ENCODE results near the gene ABCF3. TPM values are rescaled to one million over a fixed set of nuclear protein-coding genes. Genes with fewer than 3 reads are reported as not detected.

ABCF3 gene
- total RNA-seq, 4 donors from 2014 or later, result 94.7 to 136 (median 125) TPM

- H3K4me1 ChIP-seq, result peaks cover 0 to 5% (median 0%) of the 10 kb centered on the region in 4 donors
- H3K9me3 ChIP-seq, result no peaks in the 10 kb centered on the region
- H3K36me3 ChIP-seq, result peaks cover 0 to 70% (median 0%) of the 10 kb centered on the region in 3 donors
- no peak for TF ChIP-seq CTCF (IDR thresholded peaks at IDR 0.05)
- TF ChIP-seq POLR2A (IDR thresholded peaks at IDR 0.05), result no peak
- H3K27me3 ChIP-seq, result no peaks in the 10 kb centered on the region
- no peak overlapping the region for H3K27ac ChIP-seq
- no peak for DNase-seq
- no peak overlapping the region for H3K4me3 ChIP-seq
Measured at GRCh38 chr3:184169896-184170875, 15.8 kb upstream of the ABCF3 start.

GRCh38 chr3:184171562-184171961 lies 14.4 kb upstream of the ABCF3 start:
- no peak overlapping the region for H3K27ac ChIP-seq
- DNase-seq, result no peak
- no peak for TF ChIP-seq POLR2A (IDR thresholded peaks at IDR 0.05)
- no peak overlapping the region for H3K4me3 ChIP-seq
- peaks cover 0 to 56% (median 0%) of the 10 kb centered on the region in 3 donors for H3K36me3 ChIP-seq
- peaks cover 0 to 17% (median 10%) of the 10 kb centered on the region in 4 donors for H3K4me1 ChIP-seq
- no peaks in the 10 kb centered on the region for H3K27me3 ChIP-seq
- H3K9me3 ChIP-seq, result no peaks in the 10 kb centered on the region

- Histone ChIP-seq H3K4me1 (peaks cover 0 to 29% (median 16%) of the 10 kb centered on the region in 4 donors), H3K27ac (no peak overlapping the region), H3K4me3 (no peak overlapping the region), H3K36me3 (peaks cover 0 to 54% (median 0%) of the 10 kb centered on the region in 3 donors), H3K9me3 (no peaks in the 10 kb centered on the region), H3K27me3 (no peaks in the 10 kb centered on the region)
- DNase-seq, result no peak
- TF ChIP-seq CTCF (IDR thresholded peaks at IDR 0.05) (no peak), POLR2A (IDR thresholded peaks at IDR 0.05) (no peak)
Measured at GRCh38 chr3:184172681-184173373, 13.2 kb upstream of the ABCF3 start.

GRCh38 chr3:184173374-184173722 lies 12.7 kb upstream of the ABCF3 start:
- Histone ChIP-seq H3K9me3 (no peaks in the 10 kb centered on the region), H3K27ac (no peak overlapping the region), H3K36me3 (peaks cover 0 to 54% (median 0%) of the 10 kb centered on the region in 3 donors), H3K4me1 (peaks cover 0 to 35% (median 16%) of the 10 kb centered on the region in 4 donors), H3K4me3 (no peak overlapping the region), H3K27me3 (no peaks in the 10 kb centered on the region)
- TF ChIP-seq POLR2A (IDR thresholded peaks at IDR 0.05), result no peak
- no peak for TF ChIP-seq CTCF (IDR thresholded peaks at IDR 0.05)
- DNase-seq, result no peak

GRCh38 chr3:184174284-184174645 lies 11.7 kb upstream of the ABCF3 start:
- DNase-seq, result no peak
- peaks cover 0 to 55% (median 0%) of the 10 kb centered on the region in 3 donors for H3K36me3 ChIP-seq
- peaks cover 0 to 42% (median 16%) of the 10 kb centered on the region in 4 donors for H3K4me1 ChIP-seq
- no peak for TF ChIP-seq CTCF (IDR thresholded peaks at IDR 0.05)
- no peak for TF ChIP-seq POLR2A (IDR thresholded peaks at IDR 0.05)
- no peaks in the 10 kb centered on the region for H3K9me3 ChIP-seq
- peak overlapping the region in 2 of 4 donors; percentile 23 to 53 for H3K27ac ChIP-seq
- no peaks in the 10 kb centered on the region for H3K27me3 ChIP-seq
- H3K4me3 ChIP-seq, result no peak overlapping the region
